GM12872 (cell line): ENCODE measurements around the gene DAB2IP.

Experiments used
- TF ChIP-seq, protein P1 (sequence below): IDR thresholded peaks from 3 replicates; pipeline ENCODE4 v1.5.1; 2011; ENCODE audit warnings: low read depth, mild to moderate bottlenecking, low read length, moderate library complexity; ENCODE audit not compliant: insufficient read depth

The DAB2IP gene

DNA sequence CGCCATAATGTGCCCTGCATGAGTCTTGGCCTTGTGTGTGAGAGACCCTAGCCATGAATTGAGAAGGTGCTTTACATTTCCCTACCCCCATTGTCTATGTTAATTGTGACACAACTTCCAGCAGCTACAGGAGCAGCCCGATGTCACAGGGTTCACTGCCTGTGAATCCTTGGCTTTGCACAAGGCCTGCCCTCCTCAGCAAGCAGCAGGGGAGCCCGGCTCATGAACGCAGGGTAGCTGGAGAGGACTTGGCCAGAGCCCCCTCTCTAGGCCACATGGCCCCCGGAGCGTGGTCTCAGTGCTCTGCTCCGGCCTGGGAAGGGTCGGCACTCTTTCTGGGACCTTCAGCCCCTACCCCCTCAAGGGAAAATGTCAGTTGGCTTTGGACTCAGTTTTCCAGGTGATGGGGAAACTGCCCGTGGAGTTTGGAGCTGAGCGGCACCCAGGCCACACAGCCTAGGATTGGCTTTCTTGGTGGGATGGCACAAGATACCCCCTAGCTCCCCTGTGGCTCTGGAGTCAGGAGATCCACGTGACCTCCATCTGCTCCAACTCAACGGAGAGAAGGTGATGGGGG is 160.8 kb downstream of the DAB2IP start:
- TF ChIP-seq, protein P1, sequence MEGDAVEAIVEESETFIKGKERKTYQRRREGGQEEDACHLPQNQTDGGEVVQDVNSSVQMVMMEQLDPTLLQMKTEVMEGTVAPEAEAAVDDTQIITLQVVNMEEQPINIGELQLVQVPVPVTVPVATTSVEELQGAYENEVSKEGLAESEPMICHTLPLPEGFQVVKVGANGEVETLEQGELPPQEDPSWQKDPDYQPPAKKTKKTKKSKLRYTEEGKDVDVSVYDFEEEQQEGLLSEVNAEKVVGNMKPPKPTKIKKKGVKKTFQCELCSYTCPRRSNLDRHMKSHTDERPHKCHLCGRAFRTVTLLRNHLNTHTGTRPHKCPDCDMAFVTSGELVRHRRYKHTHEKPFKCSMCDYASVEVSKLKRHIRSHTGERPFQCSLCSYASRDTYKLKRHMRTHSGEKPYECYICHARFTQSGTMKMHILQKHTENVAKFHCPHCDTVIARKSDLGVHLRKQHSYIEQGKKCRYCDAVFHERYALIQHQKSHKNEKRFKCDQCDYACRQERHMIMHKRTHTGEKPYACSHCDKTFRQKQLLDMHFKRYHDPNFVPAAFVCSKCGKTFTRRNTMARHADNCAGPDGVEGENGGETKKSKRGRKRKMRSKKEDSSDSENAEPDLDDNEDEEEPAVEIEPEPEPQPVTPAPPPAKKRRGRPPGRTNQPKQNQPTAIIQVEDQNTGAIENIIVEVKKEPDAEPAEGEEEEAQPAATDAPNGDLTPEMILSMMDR = no peak

DNA sequence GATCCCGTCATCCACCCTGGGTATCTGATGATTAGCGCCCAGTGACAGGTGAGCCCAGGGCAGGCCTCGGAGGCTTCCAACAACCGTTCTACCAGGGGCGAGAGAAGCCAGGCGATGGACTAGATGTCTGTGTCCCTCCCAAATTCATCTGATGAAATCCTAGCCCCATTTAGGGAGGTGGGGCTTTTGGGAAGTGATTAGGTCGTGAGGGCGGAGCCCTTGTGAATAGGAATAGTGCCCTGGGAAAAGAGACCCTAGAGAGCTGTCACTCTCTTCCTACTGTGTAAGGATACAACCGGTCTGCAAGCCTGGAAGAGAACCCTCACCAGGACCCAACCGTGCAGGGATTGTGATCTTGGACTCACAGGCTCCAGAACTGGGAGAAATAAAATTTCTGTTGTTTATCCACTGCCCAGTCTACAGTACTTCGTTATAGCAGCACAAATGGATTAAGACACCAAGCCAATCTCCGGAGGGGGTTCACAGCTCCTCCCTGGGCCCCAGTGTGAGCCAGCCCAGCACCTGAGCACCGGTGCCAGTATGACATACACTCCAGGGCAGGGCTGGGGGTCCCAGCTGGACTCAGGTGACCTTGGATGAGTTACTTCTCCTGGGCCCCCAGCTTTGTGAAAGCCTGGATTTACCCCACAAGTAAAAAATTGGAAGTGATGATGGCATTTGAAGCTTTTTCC is 162.2 kb downstream of the DAB2IP start:
- TF ChIP-seq, protein P1 = no peak

DNA sequence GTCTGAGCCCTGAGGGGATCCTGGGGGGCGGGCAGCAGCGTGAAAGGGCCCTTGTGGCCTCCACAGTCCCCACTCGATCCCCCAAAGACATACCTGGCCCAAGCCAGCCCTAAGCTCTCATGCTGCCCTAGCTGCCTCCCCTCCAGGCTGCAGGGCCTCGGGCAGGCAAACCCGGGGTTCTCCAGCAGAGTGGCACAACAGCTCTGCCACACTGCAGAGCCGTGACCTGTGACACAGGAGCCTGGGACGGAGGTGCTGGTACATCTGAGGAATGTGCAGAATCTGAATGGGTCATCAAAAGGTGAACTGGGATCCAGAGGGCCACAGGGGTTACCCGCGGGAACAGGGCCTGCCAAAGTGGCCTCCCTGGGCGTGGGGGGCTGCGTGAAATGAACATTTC is 163.2 kb downstream of the DAB2IP start:
- TF ChIP-seq, protein P1 = no peak

DNA sequence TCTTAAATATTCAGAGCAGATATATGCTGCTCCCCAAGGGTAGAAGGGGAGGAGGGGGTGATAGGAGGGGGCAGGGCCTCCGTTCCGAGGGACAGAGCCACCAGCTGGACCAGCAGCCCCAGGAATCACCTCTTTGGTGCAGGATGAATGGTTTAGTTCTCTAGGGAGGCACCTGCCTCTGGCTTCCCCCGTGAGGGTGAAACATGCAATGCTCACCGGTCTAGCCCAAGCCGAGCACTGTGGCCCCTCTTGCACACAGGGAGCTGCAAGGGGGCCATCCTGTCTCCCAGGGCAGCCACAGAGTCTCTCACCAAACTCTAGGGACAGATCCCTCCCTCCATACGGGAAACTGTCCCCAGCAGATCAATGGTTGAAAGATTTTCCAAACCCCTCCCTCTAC is 163.7 kb downstream of the DAB2IP start:
- TF ChIP-seq, protein P1 = no peak

DNA sequence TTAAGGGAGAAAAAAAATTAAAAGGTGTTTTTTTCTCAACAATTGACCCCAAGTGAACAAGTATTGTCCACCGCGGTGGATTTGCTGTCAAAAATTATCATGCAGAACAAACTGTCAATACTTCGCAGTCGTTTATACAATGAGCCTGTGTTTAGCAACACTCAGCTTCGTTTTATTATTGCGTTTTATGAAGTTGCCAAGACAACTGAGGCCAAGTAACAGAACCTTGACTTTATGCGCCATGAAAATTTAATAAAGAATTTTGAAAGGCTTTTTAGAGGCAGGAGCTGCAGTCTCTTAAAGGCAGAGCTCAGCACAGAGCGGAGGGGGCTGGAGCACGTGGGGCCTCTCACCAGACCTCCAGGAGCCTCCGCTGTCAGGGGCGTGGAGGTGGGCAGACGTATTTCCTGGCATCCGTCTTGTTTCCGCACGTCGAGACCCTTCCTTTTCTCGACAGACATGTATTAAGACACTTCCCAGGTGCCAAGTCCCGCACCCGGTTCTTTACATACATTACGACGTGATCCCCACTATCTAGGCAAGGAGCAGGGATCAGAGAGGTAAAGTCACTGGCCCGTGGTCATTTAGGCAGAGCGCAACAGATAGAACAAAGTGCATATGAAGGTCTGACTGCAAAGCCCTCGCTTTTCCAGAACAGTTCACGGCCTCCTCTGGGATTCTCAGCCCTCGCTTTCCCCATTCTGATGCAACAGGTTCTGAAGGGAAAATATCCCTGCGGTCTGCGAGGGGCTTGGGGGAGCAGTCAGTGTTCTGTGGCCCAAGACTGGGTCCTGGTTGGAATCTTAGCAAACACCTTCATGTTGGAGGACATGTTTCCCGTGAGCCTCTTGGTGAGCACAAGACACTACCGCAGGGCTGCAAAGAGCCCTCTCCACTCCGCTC is 164.4 kb downstream of the DAB2IP start:
- TF ChIP-seq, protein P1 = no peak

DNA sequence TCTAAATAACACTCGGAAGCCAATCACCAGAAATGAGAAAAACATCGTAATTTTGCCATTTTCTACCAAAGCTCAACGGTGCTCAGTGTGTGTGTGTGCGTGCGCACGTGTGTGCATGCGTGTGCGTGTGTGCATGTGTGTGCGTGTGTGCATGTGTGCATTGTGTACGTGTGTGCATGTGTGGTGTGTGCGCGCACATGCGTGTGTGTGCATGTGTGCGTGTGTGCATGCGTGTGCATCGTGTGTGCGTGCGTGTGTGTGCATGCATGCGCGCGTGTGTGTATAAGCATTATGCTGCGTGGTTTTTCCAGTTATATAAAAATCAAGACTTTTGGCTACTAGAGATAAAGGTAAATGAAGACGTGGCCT is 165.0 kb downstream of the DAB2IP start:
- TF ChIP-seq, protein P1 = no peak

DNA sequence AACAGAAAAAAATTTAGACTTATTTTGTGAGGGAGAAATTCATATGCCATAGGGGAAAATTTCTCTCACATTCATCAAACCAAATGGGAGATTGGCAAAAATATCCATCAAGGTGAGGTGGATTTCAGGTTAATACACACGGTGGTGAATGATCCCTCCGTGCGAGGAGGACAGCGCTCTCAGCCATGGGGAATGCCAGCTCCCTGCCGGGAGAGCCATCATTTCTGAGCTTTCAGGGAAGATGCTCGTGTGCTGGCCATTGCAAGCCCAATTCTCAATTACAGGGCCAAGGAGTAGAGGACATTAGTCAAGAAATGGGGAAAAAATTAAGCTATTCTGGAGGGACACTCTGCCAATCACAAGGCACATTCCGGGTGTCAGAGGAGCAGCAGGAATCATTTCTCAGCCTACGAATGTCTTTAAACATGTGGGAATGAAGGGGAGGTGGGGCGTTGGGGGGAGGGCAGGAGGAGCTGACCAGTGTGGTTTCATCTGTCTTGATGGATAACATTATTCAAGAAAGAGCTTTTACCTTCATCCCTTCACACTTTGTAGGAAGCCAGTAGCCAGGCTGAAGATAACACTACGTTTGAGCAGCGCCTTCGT is 165.5 kb downstream of the DAB2IP start:
- TF ChIP-seq, protein P1 = no peak
